OCI-LY3 (cell line): ENCODE results near the gene NOS1AP.
"Not testable (repeated sequence)": the region's sequence is repeated elsewhere in the genome, so short reads cannot be mapped to it uniquely, and the experiment has no call there.

Source experiments
- H2AFZ ChIP-seq: fragments of 200-600, 300-600 bp; shearing (Covaris generic); 2 replicates; pipeline ENCODE4 v1.6.0; 2014; ENCODE audit warnings: antibody characterized with exemption, low read depth, low read length
- H3K27ac ChIP-seq: fragments of 200-600, 300-600 bp; sonication (generic); 2 replicates; pipeline ENCODE4 v1.5.1; 2014; ENCODE audit warnings: mild to moderate bottlenecking, low read length, moderate library complexity, mixed read lengths
- H3K27me3 ChIP-seq: fragments of 200-600, 300-600 bp; sonication (generic); 2 replicates; pipeline ENCODE4 v1.6.1; 2014; ENCODE audit warnings: low read depth, low read length, mixed read lengths
- H3K36me3 ChIP-seq: fragments of 200-600, 300-600 bp; sonication (generic); replicated peaks from 2 replicates; pipeline ENCODE3; 2014; ENCODE audit warnings: low read depth, low read length, mixed read lengths
- H3K4me1 ChIP-seq: fragments of 300-600, 200-600 bp; sonication (generic); 2 replicates; pipeline ENCODE4 v1.6.1; 2014; ENCODE audit warnings: low read length, mixed read lengths
- H3K4me2 ChIP-seq: fragments of 200-600, 300-600 bp; sonication (generic); 2 replicates; pipeline ENCODE4 v1.6.1; 2014; ENCODE audit warnings: low read length, mixed read lengths
- H3K4me3 ChIP-seq: fragments of 300-600, 200-600 bp; sonication (generic); 2 replicates; pipeline ENCODE4 v1.5.1; 2014; ENCODE audit warnings: antibody characterized with exemption, mild to moderate bottlenecking, low read length, moderate library complexity
- H3K79me2 ChIP-seq: fragments of 300-600, 200-600 bp; shearing (Covaris generic); 2 replicates; pipeline ENCODE4 v1.6.1; 2014; ENCODE audit warnings: mild to moderate bottlenecking, low read length, mixed read lengths
- H3K9ac ChIP-seq: fragments of 300-600, 200-600 bp; shearing (Covaris generic); 2 replicates; pipeline ENCODE4 v1.6.0; 2014; ENCODE audit warnings: mild to moderate bottlenecking, low read length, moderate library complexity
- H3K9me3 ChIP-seq: fragments of 200-600, 300-600 bp; shearing (Covaris generic); 2 replicates; pipeline ENCODE4 v1.6.1; 2014; ENCODE audit warnings: low read length, mixed read lengths; ENCODE audit not compliant: insufficient read depth
- H4K20me1 ChIP-seq: fragments of 200-600, 300-600 bp; sonication (generic); 2 replicates; pipeline ENCODE4 v1.6.1; 2016; ENCODE audit warnings: low read length, mixed read lengths; ENCODE audit not compliant: insufficient read depth
- CTCF ChIP-seq: fragments of 200-600, 300-600 bp; sonication (generic); IDR thresholded peaks from 2 replicates; pipeline ENCODE4 v1.5.1; 2014; ENCODE audit warnings: antibody characterized with exemption, low read length, low read depth
- EZH2phosphoT487 ChIP-seq: fragments of 200-600 bp; shearing (Covaris generic); IDR thresholded peaks from 2 replicates; pipeline ENCODE4 v1.6.1; 2018; ENCODE audit warnings: antibody characterized with exemption, mixed run types, low read depth

NOS1AP gene

GRCh38 chr1:162062542-162063015 is 6.9 kb upstream of the NOS1AP start:
- no peak overlapping the region for H3K27ac ChIP-seq
- H3K79me2 ChIP-seq = no peaks in the 10 kb centered on the region
- peaks cover 31% of the 10 kb centered on the region for H3K27me3 ChIP-seq
- H2AFZ ChIP-seq = no peak overlapping the region
- no peak overlapping the region for H3K4me2 ChIP-seq
- no peak overlapping the region for H3K9ac ChIP-seq
- H3K4me3 ChIP-seq = no peak overlapping the region
- no peaks in the 10 kb centered on the region for H3K36me3 ChIP-seq
- H4K20me1 ChIP-seq = no peaks in the 10 kb centered on the region
- no peak for TF ChIP-seq CTCF
- TF ChIP-seq EZH2phosphoT487 = no peak
- no peaks in the 10 kb centered on the region for H3K9me3 ChIP-seq
- H3K4me1 ChIP-seq = no peaks in the 10 kb centered on the region

- Histone ChIP-seq H2AFZ (no peak overlapping the region), H3K4me1 (no peaks in the 10 kb centered on the region), H3K4me2 (no peak overlapping the region), H3K36me3 (no peaks in the 10 kb centered on the region), H3K9me3 (no peaks in the 10 kb centered on the region), H3K27ac (no peak overlapping the region), H4K20me1 (no peaks in the 10 kb centered on the region), H3K9ac (no peak overlapping the region), H3K4me3 (no peak overlapping the region), H3K79me2 (no peaks in the 10 kb centered on the region), H3K27me3 (peaks cover 47% of the 10 kb centered on the region)
- TF ChIP-seq EZH2phosphoT487 (no peak), CTCF (no peak)
Observed at GRCh38 chr1:162065016-162065415, 4.5 kb upstream of the NOS1AP start.

- not testable (repeated sequence) for H2AFZ ChIP-seq, H3K79me2 ChIP-seq, H3K9ac ChIP-seq, H3K4me1 ChIP-seq, H3K4me2 ChIP-seq, H4K20me1 ChIP-seq, H3K36me3 ChIP-seq, H3K9me3 ChIP-seq, H3K4me3 ChIP-seq, H3K27ac ChIP-seq
- H3K27me3 ChIP-seq = peaks cover 64% of the 10 kb centered on the region
Observed at GRCh38 chr1:162066836-162067235, 2.7 kb upstream of the NOS1AP start.

- no peaks in the 10 kb centered on the region for H4K20me1 ChIP-seq
- no peak overlapping the region for H3K4me2 ChIP-seq
- no peaks in the 10 kb centered on the region for H3K36me3 ChIP-seq
- no peak overlapping the region for H3K27ac ChIP-seq
- no peak overlapping the region for H3K4me3 ChIP-seq
- H3K4me1 ChIP-seq = no peaks in the 10 kb centered on the region
- H2AFZ ChIP-seq = no peak overlapping the region
- no peaks in the 10 kb centered on the region for H3K79me2 ChIP-seq
- no peaks in the 10 kb centered on the region for H3K9me3 ChIP-seq
- TF ChIP-seq CTCF (no peak), EZH2phosphoT487 (no peak)
- no peak overlapping the region for H3K9ac ChIP-seq
- peaks cover 64% of the 10 kb centered on the region for H3K27me3 ChIP-seq
Observed at GRCh38 chr1:162067466-162067865, 2.0 kb upstream of the NOS1AP start.

GRCh38 chr1:162068301-162068700 is 1.2 kb upstream of the NOS1AP start:
- Histone ChIP-seq H3K4me1 (no peaks in the 10 kb centered on the region), H3K79me2 (no peaks in the 10 kb centered on the region), H3K9me3 (no peaks in the 10 kb centered on the region), H3K4me3 (no peak overlapping the region), H3K27ac (no peak overlapping the region), H3K4me2 (no peak overlapping the region), H3K9ac (no peak overlapping the region), H2AFZ (no peak overlapping the region), H4K20me1 (no peaks in the 10 kb centered on the region), H3K36me3 (no peaks in the 10 kb centered on the region), H3K27me3 (peaks cover 63% of the 10 kb centered on the region)
- TF ChIP-seq EZH2phosphoT487 = no peak
- no peak for TF ChIP-seq CTCF
